B cell (primary cell): Measurements from ENCODE around the gene PLAGL2. TPM values are rescaled to one million over a fixed set of nuclear protein-coding genes. Genes with fewer than 3 reads are reported as not detected.
"Not testable (repeated sequence)": the region's sequence is repeated elsewhere in the genome, so short reads cannot be mapped to it uniquely, and the experiment has no call there.

Experiments used
- ATAC-seq: fragments of 200-7000 bp; cut with Tn5 transposase; one replicate; pipeline ENCODE4 v1.10.0; 2021; ENCODE audit warnings: low read depth, mild to moderate bottlenecking, moderate number of reproducible peaks, moderate library complexity
- CTCF ChIA-PET: fragments of 350-600 bp; sonication (Branson Sonifier 250); formaldehyde crosslinking; loops from one replicate; lab custom pipeline; 2021; ENCODE audit warnings: antibody characterized with exemption, inconsistent platforms; lab: Charles Lee
- POLR2A ChIA-PET: fragments of 350-600 bp; sonication (Branson Sonifier 250); formaldehyde crosslinking; loops from one replicate; lab custom pipeline; 2021; ENCODE audit warnings: antibody characterized with exemption; lab: Charles Lee
- DNase-seq: peaks from one replicate; pipeline ENCODE4 v3.0.0; 2013
- H2AFZ ChIP-seq: 2 replicates; pipeline ENCODE4 v1.6.1; 2012; ENCODE audit warnings: mild to moderate bottlenecking, low read depth, low read length; ENCODE audit not compliant: insufficient read depth, poor library complexity, severe bottlenecking
- H3K27ac ChIP-seq, 2 donors: 1 replicate in 1 of 2; 2 replicates in 1 of 2; pipeline ENCODE4 v1.5.1; 2012 to 2013; ENCODE audit warnings: low read length in 2 of 2, mild to moderate bottlenecking in 2 of 2, moderate library complexity in 1 of 2
- H3K27me3 ChIP-seq, 4 experiments: fragments of 200-600 bp in 1 of 4; sonication (generic) in 1 of 4; replicated peaks in 1 of 4; 1 replicate in 2 of 4; 2 replicates in 2 of 4; pipeline versions ENCODE4 v1.6.1 to v1.7.0; 2013 to 2016; ENCODE audit warnings: low read length in 3 of 4, mild to moderate bottlenecking in 2 of 4, mixed read lengths in 1 of 4, moderate library complexity in 1 of 4; ENCODE audit not compliant: insufficient read depth in 4 of 4, control insufficient read depth in 3 of 4; ENCODE audit errors: control extremely low read depth in 1 of 4
- H3K36me3 ChIP-seq, 2 experiments: replicated peaks in 1 of 2; 1 replicate in 1 of 2; 2 replicates in 1 of 2; pipeline versions ENCODE4 v1.6.1 to v1.7.1; 2013; ENCODE audit warnings: low read length in 1 of 2; ENCODE audit not compliant: insufficient read depth in 2 of 2, control insufficient read depth in 1 of 2; ENCODE audit errors: control extremely low read depth in 1 of 2, extremely low read depth in 1 of 2
- H3K4me1 ChIP-seq, 2 donors: fragments of 200-600 bp in 1 of 2; sonication (generic) in 1 of 2; 1 replicate in 1 of 2; 2 replicates in 1 of 2; pipeline versions ENCODE4 v1.5.1 to v1.6.1; 2013 to 2017; ENCODE audit warnings: low read length in 2 of 2; ENCODE audit not compliant: control insufficient read depth in 2 of 2, insufficient read depth in 2 of 2
- H3K4me2 ChIP-seq: replicated peaks from 2 replicates; pipeline ENCODE3; 2012; ENCODE audit warnings: mild to moderate bottlenecking, low read depth, low read length; ENCODE audit not compliant: poor library complexity, severe bottlenecking
- H3K4me3 ChIP-seq, 5 experiments: fragments of 200-600 bp in 1 of 5; sonication (generic) in 1 of 5; 1 replicate in 3 of 5; 2 replicates in 2 of 5; pipeline versions ENCODE4 v1.5.1 to v1.7.0; 2011 to 2016; ENCODE audit warnings: low read length in 4 of 5, mild to moderate bottlenecking in 4 of 5, low read depth in 2 of 5, control low read depth in 1 of 5, moderate library complexity in 1 of 5; ENCODE audit not compliant: insufficient read depth in 1 of 5; ENCODE audit errors: control extremely low read depth in 1 of 5, extremely low read depth in 1 of 5
- H3K79me2 ChIP-seq: fragments of 200-600 bp; sonication (generic); one replicate; pipeline ENCODE4 v1.6.0; 2016; ENCODE audit warnings: low read length; ENCODE audit not compliant: control insufficient read depth, insufficient read depth
- H3K9ac ChIP-seq: fragments of 200-600 bp; sonication (generic); 2 replicates; pipeline ENCODE4 v1.6.1; 2017; ENCODE audit warnings: mild to moderate bottlenecking, low read length, moderate library complexity
- H3K9me3 ChIP-seq, 3 donors: one replicate each; pipeline versions ENCODE4 v1.6.1 to v1.7.1; 2013; ENCODE audit warnings: low read length in 2 of 3; ENCODE audit not compliant: control insufficient read depth in 2 of 3, insufficient read depth in 1 of 3; ENCODE audit errors: control extremely low read depth in 1 of 3
- H4K20me1 ChIP-seq: 2 replicates; pipeline ENCODE4 v1.6.0; 2012; ENCODE audit warnings: mild to moderate bottlenecking, low read length; ENCODE audit not compliant: insufficient read depth, control insufficient read depth, poor library complexity, severe bottlenecking
- H3K27ac Mint-ChIP-seq: one replicate; pipeline ENCODE4 v1.8.0; 2021; ENCODE audit warnings: mixed read lengths
- H3K27me3 Mint-ChIP-seq: one replicate; pipeline ENCODE4 v1.8.0; 2021; ENCODE audit warnings: mixed read lengths
- H3K4me1 Mint-ChIP-seq: one replicate; pipeline ENCODE4 v1.8.0; 2021; ENCODE audit warnings: mixed read lengths
- H3K4me3 Mint-ChIP-seq: one replicate; pipeline ENCODE4 v1.8.0; 2021; ENCODE audit warnings: mixed read lengths
- H3K9me3 Mint-ChIP-seq: one replicate; pipeline ENCODE4 v1.8.0; 2022; ENCODE audit warnings: mixed read lengths; ENCODE audit not compliant: insufficient read depth
- CTCF ChIP-seq: fragments of 200-600 bp; IDR thresholded peaks from one replicate; pipeline ENCODE4 v1.8.0; 2022; ENCODE audit warnings: antibody characterized with exemption, mild to moderate bottlenecking
- EZH2 ChIP-seq: IDR thresholded peaks from 2 replicates; pipeline ENCODE4 v1.6.1; 2012; ENCODE audit warnings: borderline replicate concordance, low read depth, mild to moderate bottlenecking, moderate library complexity, low read length; ENCODE audit not compliant: insufficient read depth, poor library complexity, severe bottlenecking
- WGBS: methylation state at CpG from one replicate; pipeline ENCODE4 v1.1.5; 2013; ENCODE audit warnings: missing lambda C conversion rate; ENCODE audit not compliant: insufficient coverage; 5-methylcytosine and 5-hydroxymethylcytosine counted together
- intact Hi-C: fragments of 100-400 bp; cut with micrococcal nuclease; formaldehyde crosslinking; loops from one replicate; pipeline ENCODE4 v1.10.0; 2022
- polyA plus RNA-seq: library from polyadenylated mRNA; depleted of rRNA; stranded (reverse); fragments of >200 nt; gene quantifications from 2 replicates; pipeline ENCODE4 v1.2.3, GENCODE V29; 2012
- total RNA-seq, 2 donors: library from RNA; stranded (reverse); fragments of 120-200 nt in 1 of 2; gene quantifications; 1 replicate in 1 of 2; 2 replicates in 1 of 2; pipeline versions ENCODE4 v1.2.3 to v1.2.4, GENCODE V29; 2013 to 2022

Gene PLAGL2
- total and polyA plus RNA-seq, 2 donors (not counting 1 experiment from before 2014, with no cell fraction given), result 4.4 to 18.4 TPM

GRCh38 chr20:32179515-32179914 is 28.0 kb downstream of the PLAGL2 start:
- POLR2A ChIA-PET, result no interaction called here
- 90% methylated on average over 2 of the region's 2 CpGs for WGBS
- H3K4me1 Mint-ChIP-seq, result no peaks in the 10 kb centered on the region

GRCh38 chr20:32177696-32178095 is 29.8 kb downstream of the PLAGL2 start:
- H3K4me3 ChIP-seq, H3K27me3 Mint-ChIP-seq, H4K20me1 ChIP-seq, CTCF ChIA-PET, H3K36me3 ChIP-seq, H3K9me3 Mint-ChIP-seq, H3K9me3 ChIP-seq, H3K4me2 ChIP-seq, H3K4me3 Mint-ChIP-seq, intact Hi-C loops, H3K4me1 ChIP-seq, ATAC-seq, H3K79me2 ChIP-seq, H3K27ac ChIP-seq, POLR2A ChIA-PET, DNase-seq, H2AFZ ChIP-seq, H3K9ac ChIP-seq, H3K27me3 ChIP-seq, H3K27ac Mint-ChIP-seq, H3K4me1 Mint-ChIP-seq: not testable (repeated sequence)
- WGBS, result 93% methylated on average over 5 of the region's 7 CpGs

More at GRCh38 chr20:32179515-32179914, 28.0 kb downstream of the PLAGL2 start:
- H3K9me3 Mint-ChIP-seq, result no peaks in the 10 kb centered on the region
- ATAC-seq (no peak), DNase-seq (no peak)
- H3K27ac ChIP-seq, result no peak overlapping the region
- H3K27me3 ChIP-seq, result peaks cover 0 to 3% (median 0%) of the 10 kb centered on the region in 4 experiments
- no peaks in the 10 kb centered on the region for H3K27me3 Mint-ChIP-seq
- H3K4me3 Mint-ChIP-seq, result no peak overlapping the region
- no peaks in the 10 kb centered on the region for H3K79me2 ChIP-seq
- no peaks in the 10 kb centered on the region for H3K9me3 ChIP-seq
- CTCF ChIA-PET, result no interaction called here
- intact Hi-C loops, result no loop called here
- no peak overlapping the region for H3K4me3 ChIP-seq
- H3K27ac Mint-ChIP-seq, result no peak overlapping the region
- H4K20me1 ChIP-seq, result no peaks in the 10 kb centered on the region
- no peaks in the 10 kb centered on the region for H3K4me1 ChIP-seq
- no peak overlapping the region for H3K4me2 ChIP-seq
- no peak overlapping the region for H2AFZ ChIP-seq
- H3K9ac ChIP-seq, result no peak overlapping the region
- H3K36me3 ChIP-seq, result no peaks in the 10 kb centered on the region
- TF ChIP-seq CTCF (no peak), EZH2 (no peak)
